Transverse colon (tissue), 4 donors: ENCODE measurements around the gene PDIA2. TPM values are rescaled to one million over a fixed set of nuclear protein-coding genes. Genes with fewer than 3 reads are reported as not detected.
"Not testable (repeated sequence)": the region's sequence is repeated elsewhere in the genome, so short reads cannot be mapped to it uniquely, and the experiment has no call there.

Experiments
- DNase-seq: peaks from one replicate; pipeline ENCODE4 v3.0.0-alpha.2; 2019
- H3K27ac ChIP-seq, 4 donors: fragments of 200-600 bp; sonication (generic); 2 replicates each; pipeline ENCODE4 v1.5.1; 2016 to 2018; ENCODE audit warnings: inconsistent platforms in 4 of 4
- H3K27me3 ChIP-seq: fragments of 200-600 bp; sonication (generic); 2 replicates; pipeline ENCODE4 v1.5.1; 2017; ENCODE audit warnings: inconsistent platforms
- H3K36me3 ChIP-seq, 4 donors: fragments of 200-600 bp; sonication (generic); 2 replicates each; pipeline ENCODE4 v1.5.1; 2017 to 2019; ENCODE audit warnings: inconsistent platforms in 4 of 4
- H3K4me1 ChIP-seq, 4 donors: fragments of 200-600 bp; sonication (generic); 2 replicates each; pipeline ENCODE4 v1.5.1; 2017 to 2020; ENCODE audit warnings: inconsistent platforms in 4 of 4
- H3K4me3 ChIP-seq, 4 donors: fragments of 200-600 bp; sonication (generic); 1 replicate in 1 of 4; 2 replicates in 3 of 4; pipeline versions ENCODE4 v1.5.1 to v1.6.1; 2017 to 2019; ENCODE audit warnings: inconsistent platforms in 4 of 4
- H3K9me3 ChIP-seq, 2 donors: fragments of 200-600 bp; sonication (generic); 2 replicates each; pipeline ENCODE4 v1.5.1; 2017 to 2019; ENCODE audit warnings: inconsistent platforms in 2 of 2
- CTCF ChIP-seq, 5 experiments: fragments of 200-600 bp in 3 of 5; fragments of 450-650 bp in 2 of 5; sonication (generic) in 3 of 5; IDR thresholded peaks; 1 replicate in 2 of 5; 2 replicates in 3 of 5; pipeline ENCODE4 v1.5.1; 2016 to 2017; ENCODE audit warnings: antibody characterized with exemption in 5 of 5, inconsistent platforms in 3 of 5, mild to moderate bottlenecking in 2 of 5, moderate library complexity in 1 of 5
- EP300 ChIP-seq: sonication (generic); formaldehyde crosslinking; IDR thresholded peaks from one replicate; pipeline ENCODE4 v1.6.1; 2017; ENCODE audit warnings: antibody characterized with exemption, low read depth
- POLR2A ChIP-seq: fragments of 450-650 bp; IDR thresholded peaks from one replicate; pipeline ENCODE4 v1.6.1; 2016; ENCODE audit warnings: antibody characterized with exemption, mild to moderate bottlenecking, moderate library complexity
- POLR2AphosphoS5 ChIP-seq, 3 donors: sonication (generic); formaldehyde crosslinking; IDR thresholded peaks; one replicate each; pipeline ENCODE4 v1.6.1; 2016; ENCODE audit warnings: antibody characterized with exemption in 3 of 3
- WGBS, 2 donors: methylation state at CpG; one replicate each; pipeline ENCODE4 v1.1.5; 2018; ENCODE audit warnings: low coverage in 1 of 2; 5-methylcytosine and 5-hydroxymethylcytosine counted together
- in situ Hi-C, 4 donors: fragments of 200-750 bp; cut with MboI; loops; one replicate each; pipeline versions ENCODE4 v1.15.0 to v1.15.1; 2017; ENCODE audit warnings: low sequenced_read_pairs in 3 of 4, low pct_ligation_motif_present in 1 of 4, low pct_unique_long_range_greater_than_20kb in 1 of 4
- intact Hi-C: fragments of 100-400 bp; cut with DNase I; formaldehyde crosslinking; loops from one replicate; pipeline ENCODE4 v1.15.1; 2023; ENCODE audit warnings: low total_unique reads
- total RNA-seq, 4 donors: library from RNA; depleted of rRNA; stranded (reverse); fragments of >200 nt; gene quantifications; one replicate each; pipeline ENCODE4 v1.1.0, GENCODE V29; 2016

PDIA2 gene
- total RNA-seq, 4 donors from 2014 or later, result 0.55 to 2.6 (median 0.79) TPM; not detected in 1

DNA sequence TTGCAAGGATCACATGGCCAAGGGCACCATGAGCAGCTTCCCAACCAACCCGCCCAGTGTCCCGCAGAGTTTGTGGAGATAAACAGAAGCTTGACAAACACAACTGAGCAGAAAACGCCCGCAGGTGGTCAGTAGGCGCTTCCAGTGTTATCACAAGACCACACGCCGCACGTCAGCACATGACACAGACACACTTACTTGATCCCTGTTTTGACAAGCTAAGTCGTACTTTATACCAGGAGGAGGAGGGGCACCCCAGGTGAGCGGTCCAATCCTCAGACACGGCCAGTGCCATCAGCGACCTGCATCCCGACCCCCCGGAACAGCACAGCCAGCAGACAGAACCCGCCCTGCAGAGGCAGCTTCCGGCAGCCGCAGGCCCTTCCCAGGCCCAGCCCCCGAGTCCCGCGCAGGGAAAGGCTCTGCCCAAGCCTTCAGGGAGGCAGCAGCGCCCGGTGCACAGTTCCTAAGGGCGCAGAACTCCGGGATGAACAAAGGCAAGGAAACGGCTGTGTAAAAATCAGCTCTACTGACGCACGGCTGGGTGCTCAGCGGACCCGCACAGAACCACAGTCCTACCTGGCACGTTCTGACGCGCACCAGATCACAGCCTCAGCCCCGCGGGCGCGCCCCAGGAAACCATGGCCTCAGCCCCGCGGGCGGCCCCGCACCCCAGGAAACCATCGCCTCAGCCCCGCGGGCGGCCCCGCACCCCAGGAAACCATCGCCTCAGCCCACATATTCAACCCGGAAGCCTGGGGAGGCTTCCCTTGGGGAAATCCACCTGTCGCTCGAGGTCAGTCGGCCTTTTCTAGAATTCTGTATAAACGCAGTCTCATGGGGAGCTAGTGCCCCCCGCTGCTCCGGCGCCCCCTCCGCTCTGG lies 41.7 kb downstream of the PDIA2 start:
- H3K36me3 ChIP-seq, result no peaks in the 10 kb centered on the region
- peak; percentile 42 for DNase-seq
- no peaks in the 10 kb centered on the region for H3K9me3 ChIP-seq
- peak overlapping the region; percentile 57 to 95 (median 91) for H3K27ac ChIP-seq
- WGBS, 2 donors, result 56 to 70% methylated on average over 4 to 45 of the region's 55 CpGs
- TF ChIP-seq POLR2A (peak; percentile 48), EP300 (no peak)
- in situ Hi-C loops (no loop called here), intact Hi-C loops (no loop called here)
- no peaks in the 10 kb centered on the region for H3K27me3 ChIP-seq
- peak overlapping the region in 2 of 4 donors; percentile 12 to 24 for H3K4me3 ChIP-seq
- peaks cover 18 to 49% (median 36%) of the 10 kb centered on the region in 4 donors for H3K4me1 ChIP-seq

DNA sequence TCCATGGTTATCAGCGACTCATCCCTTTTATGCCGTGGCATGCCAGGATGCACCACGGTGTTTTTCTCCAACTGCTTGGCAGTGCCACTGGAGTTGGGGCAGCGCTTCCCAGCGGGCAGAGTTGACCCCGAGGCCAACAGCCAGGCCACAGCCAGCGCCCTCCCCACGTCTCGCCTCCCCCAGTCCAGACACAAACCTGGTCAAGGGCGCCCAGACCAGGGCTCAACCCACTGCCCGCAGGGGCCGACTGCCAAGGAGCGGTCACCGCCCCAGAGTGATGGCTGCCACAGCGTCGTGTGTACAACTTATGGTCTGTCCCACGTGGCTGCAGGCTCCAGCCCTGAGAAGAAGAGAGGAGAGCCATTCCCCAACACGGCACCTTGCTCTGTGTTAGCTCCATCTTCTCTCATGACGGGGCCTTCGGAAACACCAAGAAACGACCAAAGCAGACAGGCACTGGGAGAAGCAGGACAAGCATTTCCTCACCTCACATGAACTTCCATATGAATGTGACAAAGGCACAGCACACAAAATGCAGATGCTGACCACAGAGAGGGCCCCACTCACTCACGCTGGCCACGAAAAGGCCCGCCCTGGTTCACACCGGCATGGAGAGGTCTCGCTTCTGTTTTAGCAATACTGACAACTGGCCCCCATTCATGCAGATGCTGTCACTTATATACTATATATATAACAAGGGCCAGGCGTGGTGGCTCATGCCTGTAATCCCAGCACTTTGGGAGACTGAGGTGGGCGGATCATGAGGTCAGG lies 42.6 kb downstream of the PDIA2 start:
- H3K36me3 ChIP-seq, result no peaks in the 10 kb centered on the region
- H3K27ac ChIP-seq, result peak overlapping the region; percentile 85 to 95 (median 91)
- H3K4me3 ChIP-seq, result peak overlapping the region in 2 of 4 donors; percentile 12 to 24
- H3K27me3 ChIP-seq, result no peaks in the 10 kb centered on the region
- peaks cover 20 to 57% (median 39%) of the 10 kb centered on the region in 4 donors for H3K4me1 ChIP-seq
- no peak for DNase-seq
- in situ Hi-C loops, result no loop called here
- intact Hi-C loops, result no loop called here
- WGBS, 2 donors, result 78 to 86% methylated on average over 5 to 28 of the region's 28 CpGs
- H3K9me3 ChIP-seq, result no peaks in the 10 kb centered on the region
- no peak for TF ChIP-seq EP300
- TF ChIP-seq POLR2A, result no peak
- TF ChIP-seq POLR2AphosphoS5 (IDR thresholded peaks at IDR 0.05), result no peak
- no peak for TF ChIP-seq CTCF (IDR thresholded peaks at IDR 0.05)

DNA sequence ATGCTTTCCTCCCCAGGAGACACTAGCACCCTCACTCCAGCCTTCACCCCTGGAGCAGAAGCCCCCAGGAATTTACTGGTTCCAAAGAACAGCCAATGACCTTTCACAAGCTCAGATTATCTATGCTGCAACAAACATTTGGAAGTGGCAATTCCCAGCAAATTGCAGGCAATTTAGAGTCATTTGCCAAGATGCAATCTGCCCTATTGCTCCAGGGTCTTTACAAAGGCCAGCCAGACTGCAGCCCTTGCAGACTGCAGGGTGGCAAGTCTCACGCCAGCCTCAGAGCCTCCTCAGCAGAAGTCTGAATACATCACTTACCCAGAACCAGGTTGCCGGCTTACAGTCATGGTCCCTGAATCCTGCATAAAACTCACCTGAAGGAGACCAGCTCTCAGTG lies 47.8 kb downstream of the PDIA2 start:
- Histone ChIP-seq H3K27ac (peak overlapping the region; percentile 10 to 62 (median 44)), H3K4me1 (peaks cover 19 to 61% (median 43%) of the 10 kb centered on the region in 4 donors), H3K9me3 (no peaks in the 10 kb centered on the region), H3K27me3 (no peaks in the 10 kb centered on the region), H3K36me3 (no peaks in the 10 kb centered on the region), H3K4me3 (no peak overlapping the region)
- WGBS, 2 donors, result 62% methylated on average over 2 of the region's 2 CpGs; no CpG with 5 or more reads in 1 of the 2 donors
- no peak for TF ChIP-seq POLR2AphosphoS5 (IDR thresholded peaks at IDR 0.05)
- in situ Hi-C loops, result no loop called here
- DNase-seq, result no peak
- intact Hi-C loops, result no loop called here

GRCh38 chr16:331181-331814 lies 48.3 kb downstream of the PDIA2 start:
- Histone ChIP-seq H3K4me1 (peaks cover 16 to 61% (median 38%) of the 10 kb centered on the region in 4 donors), H3K27ac (peak overlapping the region; percentile 10 to 62 (median 44))
- DNase-seq, H3K4me3 ChIP-seq, H3K9me3 ChIP-seq, H3K27me3 ChIP-seq, intact Hi-C loops, H3K36me3 ChIP-seq, in situ Hi-C loops: not testable (repeated sequence)
- WGBS, 2 donors, result 63 to 70% methylated on average over 2 to 6 of the region's 6 CpGs

DNA sequence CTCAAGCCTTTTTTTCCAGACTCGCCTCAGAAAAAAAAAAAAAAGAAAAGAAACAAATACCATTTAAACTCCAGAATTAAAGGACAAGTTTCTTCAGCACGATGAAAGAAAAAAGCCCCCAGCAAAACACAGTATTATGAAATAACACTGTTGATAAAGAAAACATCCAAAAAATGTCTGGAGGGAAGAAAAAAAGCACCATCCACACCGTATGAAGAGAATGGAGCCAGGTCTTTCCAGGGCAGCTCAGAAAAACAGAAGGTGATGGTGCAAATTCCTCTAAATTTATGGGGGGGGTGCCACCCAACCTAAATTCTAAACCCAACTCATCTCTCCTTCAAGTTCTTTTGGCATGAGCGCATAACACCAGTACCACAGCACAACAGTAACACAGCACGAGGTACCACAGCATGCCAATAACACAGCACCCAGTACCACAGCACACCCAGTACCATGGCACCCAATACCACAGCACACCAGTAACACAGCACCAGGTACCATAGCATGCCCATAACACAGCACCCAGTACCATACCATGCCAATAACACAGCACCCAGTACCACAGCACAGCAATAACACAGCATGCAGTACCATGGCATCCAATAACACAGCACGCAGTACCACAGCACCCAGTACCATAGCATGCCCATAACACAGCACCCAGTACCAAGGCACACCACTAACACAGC lies 50.6 kb downstream of the PDIA2 start:
- no peak for DNase-seq
- H3K9me3 ChIP-seq, result no peaks in the 10 kb centered on the region
- H3K36me3 ChIP-seq, result no peaks in the 10 kb centered on the region
- TF ChIP-seq POLR2A, result no peak
- no peak for TF ChIP-seq POLR2AphosphoS5 (IDR thresholded peaks at IDR 0.05)
- no peak for TF ChIP-seq EP300
- no peak for TF ChIP-seq CTCF (IDR thresholded peaks at IDR 0.05)
- no peaks in the 10 kb centered on the region for H3K27me3 ChIP-seq
- H3K4me3 ChIP-seq, result no peak overlapping the region
- in situ Hi-C loops (no loop called here), intact Hi-C loops (no loop called here)
- peaks cover 9 to 40% (median 22%) of the 10 kb centered on the region in 4 donors for H3K4me1 ChIP-seq
- 79 to 86% methylated on average over 4 to 6 of the region's 6 CpGs for WGBS, 2 donors
- H3K27ac ChIP-seq, result no peak overlapping the region

DNA sequence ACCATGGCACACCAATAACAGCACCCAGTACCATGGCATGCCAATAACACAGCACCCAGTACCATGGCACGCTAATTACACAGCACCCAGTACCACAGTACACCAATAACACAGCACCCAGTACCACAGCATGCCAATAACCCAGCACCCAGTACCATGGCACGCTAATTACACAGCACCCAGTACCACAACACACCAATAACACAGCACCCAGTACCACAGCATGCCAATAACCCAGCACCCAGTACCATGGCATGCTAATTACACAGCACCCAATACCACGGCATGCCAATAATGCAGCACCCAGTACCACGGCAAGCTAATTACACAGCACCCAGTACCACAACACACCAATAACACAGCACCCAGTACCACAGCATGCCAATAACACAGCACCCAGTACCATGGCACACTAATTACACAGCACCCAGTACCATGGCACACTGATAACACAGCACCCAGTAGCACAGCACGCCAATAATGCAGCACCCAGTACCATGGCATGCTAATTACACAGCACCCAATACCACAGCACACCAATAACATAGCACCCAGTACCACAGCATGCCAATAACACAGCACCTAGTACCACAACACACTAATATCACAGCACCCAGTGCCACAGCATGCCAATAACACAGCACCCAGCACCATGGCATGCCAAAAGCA lies 51.3 kb downstream of the PDIA2 start:
- DNase-seq, H3K27me3 ChIP-seq, in situ Hi-C loops, intact Hi-C loops, H3K27ac ChIP-seq, H3K36me3 ChIP-seq, H3K9me3 ChIP-seq, H3K4me3 ChIP-seq: not testable (repeated sequence)
- peaks cover 9 to 34% (median 19%) of the 10 kb centered on the region in 4 donors for H3K4me1 ChIP-seq
- 78 to 87% methylated on average over 3 to 5 of the region's 5 CpGs for WGBS, 2 donors
